HG03060 (cell line): Measurements from ENCODE around the gene CLPSL2.

ENCODE experiments used
- ATAC-seq: cut with Tn5 transposase; IDR thresholded peaks from one replicate; pipeline ENCODE4 v1.9.1; 2021; ENCODE audit warnings: low read depth, moderate number of reproducible peaks; ENCODE audit not compliant: unreplicated experiment

CLPSL2 gene

GRCh38 chr6:35824552-35825192, 48.3 kb downstream of the CLPSL2 start:
- no peak for ATAC-seq
